TTC549 (cell line): ENCODE results near the gene DNAJC21.

Experiments
- FAIRE-seq: peaks from 2 replicates; lab custom pipeline; 2012; peaks lifted over from hg19 to GRCh38; lab: Jason Lieb, UNC

The DNAJC21 gene

DNA sequence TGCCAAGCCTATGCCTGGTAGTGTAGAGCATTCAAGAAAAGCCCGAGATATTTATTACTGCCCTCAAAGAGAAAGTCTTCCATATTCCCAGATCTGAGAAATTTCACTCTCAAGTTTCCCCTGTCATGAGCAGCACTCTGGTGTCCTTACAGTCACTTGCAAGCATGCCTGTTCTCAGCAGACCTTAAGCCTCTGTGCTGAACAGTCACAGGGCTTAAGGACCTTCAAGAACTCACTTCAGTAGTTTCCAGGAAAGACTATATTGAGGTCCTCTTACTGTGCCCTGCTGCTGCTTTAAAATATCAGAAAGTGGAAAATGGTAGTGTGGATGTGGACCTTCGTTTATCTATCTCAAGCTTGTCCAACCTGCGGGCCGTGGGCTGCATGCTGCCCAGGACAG lies 53.5 kb downstream of the DNAJC21 start:
- no peak for FAIRE-seq

DNA sequence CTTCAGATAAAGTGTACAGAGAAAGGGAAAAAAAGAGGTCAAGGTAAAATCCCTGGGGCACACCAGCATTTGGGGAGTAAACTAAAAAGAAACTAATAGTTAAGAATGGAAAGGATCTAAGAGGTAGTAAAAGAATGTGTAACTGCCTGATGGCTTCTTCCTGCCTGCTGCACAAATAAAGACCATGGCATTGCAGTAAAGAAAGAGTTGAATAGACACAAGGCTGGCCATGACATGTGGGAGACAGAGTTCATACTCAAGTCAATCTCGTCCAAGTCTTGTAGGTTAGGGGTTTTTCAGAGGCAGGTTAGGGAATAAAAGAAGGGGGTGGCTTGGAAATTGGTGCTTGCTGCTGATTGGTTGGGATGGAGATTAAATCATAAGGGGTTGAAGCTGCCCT lies 57.6 kb downstream of the DNAJC21 start:
- FAIRE-seq, result no peak

DNA sequence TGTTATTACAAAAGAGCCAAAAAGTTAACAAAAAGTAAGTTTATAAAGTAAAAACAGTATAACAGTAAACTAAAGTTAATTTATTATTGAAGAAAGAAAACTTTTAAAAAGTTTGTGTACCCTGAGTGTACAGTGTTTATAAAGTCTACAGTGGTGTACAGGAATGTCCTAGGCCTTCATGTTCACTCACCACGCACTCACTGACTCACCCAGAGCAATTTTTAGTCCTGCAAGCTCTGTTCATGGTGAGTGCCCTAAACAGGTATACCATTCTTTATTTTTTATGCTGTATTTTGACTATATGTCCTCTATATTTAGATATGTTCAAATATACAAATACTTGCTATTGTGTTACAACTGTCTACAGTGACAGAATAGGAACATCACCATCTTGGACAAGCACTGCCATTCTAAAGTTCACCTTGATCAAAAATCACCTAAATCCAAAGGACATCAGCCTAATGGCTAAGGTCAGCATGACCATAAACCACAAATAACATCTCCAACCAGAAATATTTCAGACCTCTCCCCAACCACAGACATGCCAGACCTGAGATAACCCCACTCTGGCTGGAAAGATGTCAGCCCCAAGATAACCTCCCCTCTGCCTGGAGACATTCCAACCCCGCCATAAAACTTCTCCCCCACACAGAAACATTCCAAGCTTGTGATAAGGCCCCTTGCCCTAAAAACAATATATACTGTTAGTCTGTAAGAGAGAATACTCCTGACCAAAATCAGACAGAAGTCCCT lies 62.3 kb downstream of the DNAJC21 start:
- no peak for FAIRE-seq

DNA sequence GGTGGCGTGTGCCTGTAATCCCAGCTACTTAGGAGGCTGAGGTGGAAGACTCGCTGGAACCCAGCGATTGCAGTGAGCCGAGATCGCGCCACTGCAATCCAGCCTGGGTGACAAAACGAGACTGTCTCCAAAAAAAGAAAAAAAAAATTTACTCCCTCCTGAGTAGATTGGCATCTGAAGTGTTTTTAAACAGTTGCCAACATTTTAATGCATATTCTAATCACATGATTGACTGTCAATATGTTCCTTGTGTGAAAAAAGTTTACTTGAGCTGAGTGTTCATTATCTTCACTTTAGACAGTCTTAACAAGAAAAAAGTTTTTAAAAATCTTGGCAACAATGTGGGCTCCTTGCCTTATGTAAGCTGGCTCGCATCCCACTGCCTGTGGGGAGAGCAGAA lies 64.6 kb downstream of the DNAJC21 start:
- FAIRE-seq, result no peak

DNA sequence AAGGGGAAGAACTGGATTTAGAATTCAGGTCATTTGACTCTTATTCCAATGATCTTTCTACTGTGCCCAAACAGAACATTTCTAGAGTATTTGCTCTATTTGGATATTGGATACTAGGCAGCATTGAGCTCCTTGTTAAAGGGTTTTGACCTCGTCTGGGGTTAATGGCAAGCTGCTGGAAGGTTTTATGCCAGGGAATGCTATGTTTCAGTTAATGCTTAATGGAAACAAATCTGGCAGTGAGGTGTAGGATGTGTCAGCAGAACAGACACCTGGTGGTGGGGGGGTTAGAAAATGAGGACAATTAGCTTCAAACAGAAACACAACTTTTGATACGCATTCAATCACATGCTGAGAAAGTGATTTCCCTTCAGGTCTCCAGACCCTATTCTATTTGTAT lies 66.9 kb downstream of the DNAJC21 start:
- no peak for FAIRE-seq

DNA sequence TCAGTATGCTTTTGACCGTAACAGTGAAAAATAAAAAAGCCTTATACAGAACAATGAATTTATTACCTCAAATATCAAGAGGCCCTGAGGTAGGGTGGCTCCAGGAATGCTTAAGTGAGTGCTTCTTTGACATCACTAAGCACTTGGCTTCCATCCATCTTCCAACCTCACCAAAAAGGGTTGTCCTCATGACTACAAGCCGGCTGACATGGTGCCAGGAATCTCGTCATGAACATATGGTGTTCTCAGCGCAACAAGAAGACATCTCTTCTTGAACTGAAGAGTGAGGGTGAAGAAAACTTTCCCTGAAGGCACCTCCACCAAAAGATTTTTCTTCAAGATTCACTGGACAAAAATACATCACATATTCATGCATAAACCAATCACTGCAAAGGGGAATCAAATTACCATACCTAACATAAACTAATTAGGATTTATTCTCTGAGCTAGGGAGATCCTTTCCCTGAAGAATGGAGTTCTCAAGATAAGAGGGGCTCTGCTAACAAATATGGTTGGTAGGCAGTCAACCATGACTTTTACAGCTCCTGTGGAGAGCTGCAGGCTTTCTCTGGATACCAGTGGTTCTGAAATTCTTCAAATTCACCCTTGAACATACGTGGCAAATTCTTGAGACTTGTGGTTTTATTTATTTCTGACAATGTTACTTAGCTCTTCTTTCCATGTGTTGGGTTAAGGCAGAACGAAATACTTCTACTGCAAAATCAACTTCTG lies 68.9 kb downstream of the DNAJC21 start:
- FAIRE-seq, result no peak

DNA sequence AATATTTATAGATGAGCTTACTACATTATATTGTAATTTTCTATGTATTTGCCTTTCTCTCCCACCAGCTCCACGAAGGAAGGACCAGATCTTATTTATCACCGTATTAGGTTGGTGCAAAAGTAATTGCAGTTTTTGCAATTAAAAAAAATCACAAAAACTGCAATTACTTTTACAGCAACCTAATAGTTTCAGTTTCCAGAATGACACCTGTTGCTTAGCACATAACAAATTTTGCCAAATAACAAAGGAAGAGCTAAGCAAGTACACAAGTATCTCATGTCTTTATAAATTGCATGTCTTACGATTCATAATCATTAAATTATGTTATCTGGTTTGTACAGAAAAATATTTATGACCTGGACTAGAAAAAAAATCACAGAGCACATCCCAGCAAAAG lies 72.5 kb downstream of the DNAJC21 start:
- FAIRE-seq, result no peak

DNA sequence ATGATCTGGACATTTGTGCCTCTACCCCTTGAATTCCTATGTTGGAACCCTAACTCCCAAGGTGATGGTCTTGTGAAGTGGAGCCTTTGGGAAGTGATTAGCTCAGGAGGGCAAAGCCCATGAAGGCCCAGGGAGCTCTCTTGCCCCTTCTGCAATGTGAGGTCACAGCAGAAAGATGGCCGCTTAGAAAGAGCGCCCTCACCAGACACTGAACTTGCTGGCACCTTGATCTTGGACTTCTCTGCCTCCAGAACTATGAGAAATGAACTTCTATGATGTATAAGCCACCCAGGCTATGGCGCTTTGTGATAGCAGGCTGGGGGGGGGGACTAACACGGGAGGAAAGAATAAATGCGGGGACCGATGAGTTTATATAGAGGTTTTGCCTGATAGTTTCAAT lies 73.1 kb downstream of the DNAJC21 start:
- FAIRE-seq, result no peak

DNA sequence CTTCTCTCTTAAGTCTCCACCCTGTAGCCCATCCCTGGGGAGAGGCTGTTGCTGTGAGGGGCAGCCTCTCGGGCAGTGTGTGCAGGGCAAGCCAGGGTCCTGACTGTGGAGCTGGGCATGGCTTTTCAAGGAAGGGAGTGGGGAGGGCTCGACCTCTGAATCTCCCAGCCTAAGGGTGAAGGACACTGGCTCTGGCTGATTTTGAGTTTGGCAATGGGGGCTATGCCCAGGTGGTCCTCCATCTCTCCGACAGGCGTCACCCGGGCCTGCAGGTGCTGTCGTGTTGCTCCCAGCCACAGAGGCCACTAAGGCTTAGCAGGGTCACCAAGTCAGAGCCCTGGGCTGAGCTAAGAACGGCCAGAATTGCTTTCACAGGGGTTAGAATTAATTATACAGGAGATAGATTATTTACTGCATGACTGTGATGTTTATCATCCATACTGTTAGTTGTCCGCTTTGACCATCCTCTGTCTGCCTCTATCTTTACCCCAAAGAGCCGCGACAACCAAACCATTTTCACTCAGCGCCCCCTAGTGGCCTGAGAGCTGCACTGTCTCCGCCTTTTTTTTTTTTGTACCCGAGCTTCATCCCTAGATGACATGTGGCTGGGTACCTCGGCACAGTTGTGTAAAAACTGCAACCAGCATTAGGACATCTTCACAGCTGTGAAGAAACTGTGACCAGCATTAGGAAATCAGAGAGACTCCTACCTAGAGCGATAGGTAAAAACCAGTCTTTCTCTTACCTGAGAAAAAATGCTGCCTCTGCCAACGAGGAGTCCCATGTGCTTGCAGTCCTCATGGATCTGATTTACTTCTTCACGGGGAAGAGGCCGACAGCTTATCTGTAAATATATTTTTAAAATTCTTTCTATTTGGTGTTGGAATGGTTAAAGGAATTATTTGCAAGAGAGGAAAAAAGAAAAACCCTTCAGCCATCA lies 73.9 kb downstream of the DNAJC21 start:
- FAIRE-seq, result no peak

DNA sequence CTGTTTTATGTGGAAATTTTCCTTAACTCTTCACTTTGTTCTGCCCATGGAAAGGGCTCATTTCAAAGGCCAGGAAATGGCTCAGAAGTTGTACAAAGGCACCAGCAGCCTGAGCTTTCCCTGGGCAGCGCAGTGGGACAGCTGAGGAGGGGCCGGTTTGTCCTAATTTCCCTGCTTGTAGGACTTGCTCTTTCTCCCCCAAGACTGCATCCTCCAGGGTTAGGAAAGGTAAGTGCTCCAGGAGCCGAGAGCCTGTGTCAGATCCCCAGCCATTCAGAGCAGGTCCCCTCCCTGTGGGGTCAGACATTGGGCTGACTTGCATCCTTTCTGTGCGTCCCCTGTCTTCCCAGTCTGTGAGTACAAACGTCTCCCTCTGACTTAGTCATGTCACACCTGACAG lies 74.8 kb downstream of the DNAJC21 start:
- FAIRE-seq, result no peak

DNA sequence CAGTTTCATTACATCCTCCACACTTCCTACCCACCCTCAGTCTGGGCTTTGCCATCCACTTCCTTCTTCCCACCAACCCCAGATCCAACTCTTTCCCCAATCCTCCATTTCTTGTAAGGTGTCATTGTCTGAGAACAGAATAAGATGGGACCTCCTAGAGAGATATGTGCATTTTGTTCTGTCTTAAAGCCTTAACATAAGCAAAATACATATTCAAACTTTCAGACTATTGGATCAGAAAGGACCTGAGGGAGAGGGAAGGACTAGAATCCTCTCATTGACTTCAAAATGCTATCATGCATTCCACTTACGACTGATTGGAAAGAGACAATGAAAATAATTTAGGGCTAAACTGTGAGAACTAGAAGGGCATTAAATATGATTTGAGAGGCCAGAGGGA lies 75.4 kb downstream of the DNAJC21 start:
- FAIRE-seq, result no peak
